HepG2 (cell line): ENCODE results near the gene TMEM252. TPM values are rescaled to one million over a fixed set of nuclear protein-coding genes. Genes with fewer than 3 reads are reported as not detected.

Source experiments
- FOXC1 ChIP-seq: sonication (generic); formaldehyde crosslinking; IDR thresholded peaks from 2 replicates; pipeline ENCODE4 v1.8.0; 2022; ENCODE audit warnings: mild to moderate bottlenecking, missing genetic modification reagents, borderline replicate concordance
- HMGA1 ChIP-seq: sonication (generic); formaldehyde crosslinking; conservative IDR thresholded peaks from 2 replicates; pipeline ENCODE4 v1.4.0; 2020; ENCODE audit warnings: missing genetic modification reagents
- RARG ChIP-seq: sonication (generic); formaldehyde crosslinking; IDR thresholded peaks from 2 replicates; pipeline ENCODE4 v1.4.0; 2020; ENCODE audit warnings: low read depth, mild to moderate bottlenecking, missing genetic modification reagents
- SETDB1 ChIP-seq: sonication (generic); formaldehyde crosslinking; IDR thresholded peaks from 2 replicates; pipeline ENCODE4 v1.5.1; 2020; ENCODE audit warnings: missing genetic modification reagents, mild to moderate bottlenecking, borderline replicate concordance
- THAP11 ChIP-seq: IDR thresholded peaks from 2 replicates; pipeline ENCODE4 v1.6.1; 2016; ENCODE audit warnings: missing biosample characterization, missing genetic modification reagents
- ZNF569 ChIP-seq: sonication (generic); formaldehyde crosslinking; IDR thresholded peaks from 2 replicates; pipeline ENCODE4 v1.5.0; 2020; ENCODE audit warnings: mild to moderate bottlenecking, missing genetic modification reagents, moderate library complexity, borderline replicate concordance
- ZNF781 ChIP-seq: sonication (generic); formaldehyde crosslinking; IDR thresholded peaks from 2 replicates; pipeline ENCODE4 v1.5.1; 2020; ENCODE audit warnings: borderline replicate concordance, mild to moderate bottlenecking, missing genetic modification reagents; ENCODE audit errors: not compliant biosample characterization
- polyA plus RNA-seq, 8 experiments: library from polyadenylated mRNA; depleted of rRNA in 3 of 8; stranded (reverse) in 7 of 8; unstranded in 1 of 8; fragments of >200 nt; fragmentation: Illumina TruSeq in 4 of 8; extraction: Trizol in 4 of 8; gene quantifications; 2 replicates each; pipeline versions ENCODE4 v1.2.1 to v1.2.3, GENCODE V29; 2011 to 2016; ENCODE audit warnings: low read depth in 4 of 8, missing spikeins in 1 of 8, mixed read lengths in 1 of 8; ENCODE audit not compliant: insufficient read depth in 1 of 8
- total RNA-seq, 5 experiments: library from RNA; depleted of rRNA; stranded (reverse); fragments of >200 nt; fragmentation: Illumina TruSeq; extraction: Trizol; gene quantifications; 2 replicates each; pipeline ENCODE4 v1.2.3, GENCODE V29; 2016; ENCODE audit warnings: low read depth in 1 of 5
- TF ChIP-seq, protein P1 (sequence below): sonication (generic); formaldehyde crosslinking; IDR thresholded peaks from 2 replicates; pipeline ENCODE4 v1.9.0; 2021; ENCODE audit warnings: mild to moderate bottlenecking, missing genetic modification reagents
- TF ChIP-seq, protein P2 (sequence below): sonication (generic); formaldehyde crosslinking; IDR thresholded peaks from 2 replicates; pipeline ENCODE4 v1.5.0; 2020; ENCODE audit warnings: mild to moderate bottlenecking, missing genetic modification reagents
- TF ChIP-seq, protein P3 (sequence below): sonication (generic); formaldehyde crosslinking; IDR thresholded peaks from 2 replicates; pipeline ENCODE4 v1.4.0; 2020; ENCODE audit warnings: missing genetic modification reagents
- TF ChIP-seq, protein P4 (sequence below): sonication (generic); formaldehyde crosslinking; IDR thresholded peaks from 2 replicates; pipeline ENCODE4 v1.5.0; 2020; ENCODE audit warnings: missing genetic modification reagents, mild to moderate bottlenecking, borderline replicate concordance
- TF ChIP-seq, protein P5 (sequence below): IDR thresholded peaks from 2 replicates; pipeline ENCODE4 v1.6.1; 2012; ENCODE audit warnings: low read depth, low read length, improper control_type of control experiment

The TMEM252 gene
- total and polyA plus RNA-seq, 2 of the 13 experiments (the other 11 are each of a cell fraction or from before 2014, with no cell fraction given), result not detected

DNA sequence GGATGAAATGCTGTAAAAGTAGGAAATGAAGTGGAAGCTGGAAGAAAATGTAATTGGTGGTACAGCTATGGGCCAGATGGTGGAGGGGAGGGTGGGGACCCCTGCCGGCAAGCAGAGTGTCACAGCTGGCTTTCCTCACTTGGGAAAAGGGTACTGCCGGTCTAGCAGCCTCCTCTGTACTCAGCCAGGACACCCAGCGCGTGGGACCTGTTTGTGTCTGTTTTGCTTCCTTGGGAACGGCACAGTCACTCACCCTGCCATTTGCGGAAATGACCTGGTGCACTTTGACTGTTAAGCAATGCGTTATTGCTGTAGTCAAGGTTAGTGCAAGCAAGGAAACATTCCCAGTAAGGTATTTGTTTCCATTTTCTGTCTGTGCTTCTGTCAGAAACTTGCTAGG lies 10.1 kb downstream of the TMEM252 start (continued):
- TF ChIP-seq ZNF569 (CRISPR knock-in tag), result no peak
- TF ChIP-seq FOXC1 (CRISPR knock-in tag), result no peak
- TF ChIP-seq, protein P1, sequence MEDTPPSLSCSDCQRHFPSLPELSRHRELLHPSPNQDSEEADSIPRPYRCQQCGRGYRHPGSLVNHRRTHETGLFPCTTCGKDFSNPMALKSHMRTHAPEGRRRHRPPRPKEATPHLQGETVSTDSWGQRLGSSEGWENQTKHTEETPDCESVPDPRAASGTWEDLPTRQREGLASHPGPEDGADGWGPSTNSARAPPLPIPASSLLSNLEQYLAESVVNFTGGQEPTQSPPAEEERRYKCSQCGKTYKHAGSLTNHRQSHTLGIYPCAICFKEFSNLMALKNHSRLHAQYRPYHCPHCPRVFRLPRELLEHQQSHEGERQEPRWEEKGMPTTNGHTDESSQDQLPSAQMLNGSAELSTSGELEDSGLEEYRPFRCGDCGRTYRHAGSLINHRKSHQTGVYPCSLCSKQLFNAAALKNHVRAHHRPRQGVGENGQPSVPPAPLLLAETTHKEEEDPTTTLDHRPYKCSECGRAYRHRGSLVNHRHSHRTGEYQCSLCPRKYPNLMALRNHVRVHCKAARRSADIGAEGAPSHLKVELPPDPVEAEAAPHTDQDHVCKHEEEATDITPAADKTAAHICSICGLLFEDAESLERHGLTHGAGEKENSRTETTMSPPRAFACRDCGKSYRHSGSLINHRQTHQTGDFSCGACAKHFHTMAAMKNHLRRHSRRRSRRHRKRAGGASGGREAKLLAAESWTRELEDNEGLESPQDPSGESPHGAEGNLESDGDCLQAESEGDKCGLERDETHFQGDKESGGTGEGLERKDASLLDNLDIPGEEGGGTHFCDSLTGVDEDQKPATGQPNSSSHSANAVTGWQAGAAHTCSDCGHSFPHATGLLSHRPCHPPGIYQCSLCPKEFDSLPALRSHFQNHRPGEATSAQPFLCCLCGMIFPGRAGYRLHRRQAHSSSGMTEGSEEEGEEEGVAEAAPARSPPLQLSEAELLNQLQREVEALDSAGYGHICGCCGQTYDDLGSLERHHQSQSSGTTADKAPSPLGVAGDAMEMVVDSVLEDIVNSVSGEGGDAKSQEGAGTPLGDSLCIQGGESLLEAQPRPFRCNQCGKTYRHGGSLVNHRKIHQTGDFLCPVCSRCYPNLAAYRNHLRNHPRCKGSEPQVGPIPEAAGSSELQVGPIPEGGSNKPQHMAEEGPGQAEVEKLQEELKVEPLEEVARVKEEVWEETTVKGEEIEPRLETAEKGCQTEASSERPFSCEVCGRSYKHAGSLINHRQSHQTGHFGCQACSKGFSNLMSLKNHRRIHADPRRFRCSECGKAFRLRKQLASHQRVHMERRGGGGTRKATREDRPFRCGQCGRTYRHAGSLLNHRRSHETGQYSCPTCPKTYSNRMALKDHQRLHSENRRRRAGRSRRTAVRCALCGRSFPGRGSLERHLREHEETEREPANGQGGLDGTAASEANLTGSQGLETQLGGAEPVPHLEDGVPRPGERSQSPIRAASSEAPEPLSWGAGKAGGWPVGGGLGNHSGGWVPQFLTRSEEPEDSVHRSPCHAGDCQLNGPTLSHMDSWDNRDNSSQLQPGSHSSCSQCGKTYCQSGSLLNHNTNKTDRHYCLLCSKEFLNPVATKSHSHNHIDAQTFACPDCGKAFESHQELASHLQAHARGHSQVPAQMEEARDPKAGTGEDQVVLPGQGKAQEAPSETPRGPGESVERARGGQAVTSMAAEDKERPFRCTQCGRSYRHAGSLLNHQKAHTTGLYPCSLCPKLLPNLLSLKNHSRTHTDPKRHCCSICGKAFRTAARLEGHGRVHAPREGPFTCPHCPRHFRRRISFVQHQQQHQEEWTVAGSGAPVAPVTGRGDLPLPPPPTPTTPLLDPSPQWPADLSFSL (CRISPR knock-in tag), result no peak
- TF ChIP-seq ZNF781 (CRISPR knock-in tag), result no peak
- TF ChIP-seq SETDB1 (CRISPR knock-in tag), result no peak
- TF ChIP-seq, protein P2, sequence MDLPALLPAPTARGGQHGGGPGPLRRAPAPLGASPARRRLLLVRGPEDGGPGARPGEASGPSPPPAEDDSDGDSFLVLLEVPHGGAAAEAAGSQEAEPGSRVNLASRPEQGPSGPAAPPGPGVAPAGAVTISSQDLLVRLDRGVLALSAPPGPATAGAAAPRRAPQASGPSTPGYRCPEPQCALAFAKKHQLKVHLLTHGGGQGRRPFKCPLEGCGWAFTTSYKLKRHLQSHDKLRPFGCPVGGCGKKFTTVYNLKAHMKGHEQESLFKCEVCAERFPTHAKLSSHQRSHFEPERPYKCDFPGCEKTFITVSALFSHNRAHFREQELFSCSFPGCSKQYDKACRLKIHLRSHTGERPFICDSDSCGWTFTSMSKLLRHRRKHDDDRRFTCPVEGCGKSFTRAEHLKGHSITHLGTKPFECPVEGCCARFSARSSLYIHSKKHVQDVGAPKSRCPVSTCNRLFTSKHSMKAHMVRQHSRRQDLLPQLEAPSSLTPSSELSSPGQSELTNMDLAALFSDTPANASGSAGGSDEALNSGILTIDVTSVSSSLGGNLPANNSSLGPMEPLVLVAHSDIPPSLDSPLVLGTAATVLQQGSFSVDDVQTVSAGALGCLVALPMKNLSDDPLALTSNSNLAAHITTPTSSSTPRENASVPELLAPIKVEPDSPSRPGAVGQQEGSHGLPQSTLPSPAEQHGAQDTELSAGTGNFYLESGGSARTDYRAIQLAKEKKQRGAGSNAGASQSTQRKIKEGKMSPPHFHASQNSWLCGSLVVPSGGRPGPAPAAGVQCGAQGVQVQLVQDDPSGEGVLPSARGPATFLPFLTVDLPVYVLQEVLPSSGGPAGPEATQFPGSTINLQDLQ (CRISPR knock-in tag), result no peak
- no peak for TF ChIP-seq RARG (CRISPR knock-in tag)
- TF ChIP-seq, protein P3, sequence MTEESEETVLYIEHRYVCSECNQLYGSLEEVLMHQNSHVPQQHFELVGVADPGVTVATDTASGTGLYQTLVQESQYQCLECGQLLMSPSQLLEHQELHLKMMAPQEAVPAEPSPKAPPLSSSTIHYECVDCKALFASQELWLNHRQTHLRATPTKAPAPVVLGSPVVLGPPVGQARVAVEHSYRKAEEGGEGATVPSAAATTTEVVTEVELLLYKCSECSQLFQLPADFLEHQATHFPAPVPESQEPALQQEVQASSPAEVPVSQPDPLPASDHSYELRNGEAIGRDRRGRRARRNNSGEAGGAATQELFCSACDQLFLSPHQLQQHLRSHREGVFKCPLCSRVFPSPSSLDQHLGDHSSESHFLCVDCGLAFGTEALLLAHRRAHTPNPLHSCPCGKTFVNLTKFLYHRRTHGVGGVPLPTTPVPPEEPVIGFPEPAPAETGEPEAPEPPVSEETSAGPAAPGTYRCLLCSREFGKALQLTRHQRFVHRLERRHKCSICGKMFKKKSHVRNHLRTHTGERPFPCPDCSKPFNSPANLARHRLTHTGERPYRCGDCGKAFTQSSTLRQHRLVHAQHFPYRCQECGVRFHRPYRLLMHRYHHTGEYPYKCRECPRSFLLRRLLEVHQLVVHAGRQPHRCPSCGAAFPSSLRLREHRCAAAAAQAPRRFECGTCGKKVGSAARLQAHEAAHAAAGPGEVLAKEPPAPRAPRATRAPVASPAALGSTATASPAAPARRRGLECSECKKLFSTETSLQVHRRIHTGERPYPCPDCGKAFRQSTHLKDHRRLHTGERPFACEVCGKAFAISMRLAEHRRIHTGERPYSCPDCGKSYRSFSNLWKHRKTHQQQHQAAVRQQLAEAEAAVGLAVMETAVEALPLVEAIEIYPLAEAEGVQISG (CRISPR knock-in tag), result peak; percentile 20; the same call in 1 of the 2 replicates
- TF ChIP-seq, protein P4, sequence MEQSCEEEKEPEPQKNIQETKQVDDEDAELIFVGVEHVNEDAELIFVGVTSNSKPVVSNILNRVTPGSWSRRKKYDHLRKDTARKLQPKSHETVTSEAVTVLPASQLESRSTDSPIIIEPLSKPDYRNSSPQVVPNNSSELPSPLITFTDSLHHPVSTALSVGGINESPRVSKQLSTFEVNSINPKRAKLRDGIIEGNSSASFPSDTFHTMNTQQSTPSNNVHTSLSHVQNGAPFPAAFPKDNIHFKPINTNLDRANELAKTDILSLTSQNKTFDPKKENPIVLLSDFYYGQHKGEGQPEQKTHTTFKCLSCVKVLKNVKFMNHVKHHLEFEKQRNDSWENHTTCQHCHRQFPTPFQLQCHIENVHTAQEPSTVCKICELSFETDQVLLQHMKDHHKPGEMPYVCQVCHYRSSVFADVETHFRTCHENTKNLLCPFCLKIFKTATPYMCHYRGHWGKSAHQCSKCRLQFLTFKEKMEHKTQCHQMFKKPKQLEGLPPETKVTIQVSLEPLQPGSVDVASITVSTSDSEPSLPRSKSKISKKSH (CRISPR knock-in tag), result no peak
- TF ChIP-seq, protein P5, sequence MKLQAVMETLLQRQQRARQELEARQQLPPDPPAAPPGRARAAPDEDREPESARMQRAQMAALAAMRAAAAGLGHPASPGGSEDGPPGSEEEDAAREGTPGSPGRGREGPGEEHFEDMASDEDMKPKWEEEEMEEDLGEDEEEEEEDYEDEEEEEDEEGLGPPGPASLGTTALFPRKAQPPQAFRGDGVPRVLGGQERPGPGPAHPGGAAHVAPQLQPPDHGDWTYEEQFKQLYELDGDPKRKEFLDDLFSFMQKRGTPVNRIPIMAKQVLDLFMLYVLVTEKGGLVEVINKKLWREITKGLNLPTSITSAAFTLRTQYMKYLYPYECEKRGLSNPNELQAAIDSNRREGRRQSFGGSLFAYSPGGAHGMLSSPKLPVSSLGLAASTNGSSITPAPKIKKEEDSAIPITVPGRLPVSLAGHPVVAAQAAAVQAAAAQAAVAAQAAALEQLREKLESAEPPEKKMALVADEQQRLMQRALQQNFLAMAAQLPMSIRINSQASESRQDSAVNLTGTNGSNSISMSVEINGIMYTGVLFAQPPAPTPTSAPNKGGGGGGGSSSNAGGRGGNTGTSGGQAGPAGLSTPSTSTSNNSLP, result peak; percentile 40; the same call in 1 of the 2 replicates
- TF ChIP-seq HMGA1 (CRISPR knock-in tag), result no peak
- TF ChIP-seq THAP11, result no peak
